Activated T-helper 1 cell treated with anti-CD3 and anti-CD28 coated beads, Interleukin-12 subunit alpha, Interleukin-12 subunit beta, Interleukin-2, Interleukin-4 antibody, amounts not matched to agents 30 ng/mL and 10 ng/mL and 1 ng/mL, durations not matched to agents 14 hours and 24 hours and 36 hours (primary cell): Measurements from ENCODE around the gene NRROS. TPM values are rescaled to one million over a fixed set of nuclear protein-coding genes. Genes with fewer than 3 reads are reported as not detected.
A peak's percentile ranks its signal among the peaks of the same experiment; 100 is the strongest.

Experiments used
- DNase-seq: peaks from one replicate; pipeline ENCODE4 v3.0.0; 2021; ENCODE audit warnings: low spot score
- H3K27ac Mint-ChIP-seq: one replicate; pipeline ENCODE4 v1.8.0; 2021; ENCODE audit warnings: mild to moderate bottlenecking, mixed read lengths
- H3K27me3 Mint-ChIP-seq: one replicate; pipeline ENCODE4 v1.8.0; 2022; ENCODE audit warnings: mild to moderate bottlenecking, moderate library complexity, mixed read lengths; ENCODE audit not compliant: insufficient read depth
- H3K36me3 Mint-ChIP-seq: one replicate; pipeline ENCODE4 v1.8.0; 2021; ENCODE audit warnings: low read depth, mixed read lengths
- H3K4me1 Mint-ChIP-seq: one replicate; pipeline ENCODE4 v1.8.0; 2021; ENCODE audit warnings: low read depth, mixed read lengths
- H3K4me3 Mint-ChIP-seq: one replicate; pipeline ENCODE4 v1.8.0; 2021; ENCODE audit warnings: mild to moderate bottlenecking, moderate library complexity, mixed read lengths
- H3K9me3 Mint-ChIP-seq: one replicate; pipeline ENCODE4 v1.8.0; 2021; ENCODE audit warnings: mixed read lengths
- intact Hi-C: fragments of 100-400 bp; cut with micrococcal nuclease; formaldehyde crosslinking; loops from one replicate; pipeline ENCODE4 v1.15.1; 2024
- total RNA-seq: library from RNA; stranded (reverse); gene quantifications from 2 replicates; pipeline ENCODE4 v1.2.3, GENCODE V29; 2022

The NRROS gene
- total RNA-seq, 1 donor from 2014 or later: 38.8 TPM

GRCh38 chr3:196684548-196685407 is 45.3 kb downstream of the NRROS start:
- H3K27ac Mint-ChIP-seq: peak overlapping the region; percentile 9
- peak overlapping the region; percentile 1 for H3K4me3 Mint-ChIP-seq
- DNase-seq: peak; percentile 47
- H3K36me3 Mint-ChIP-seq: peaks cover 7% of the 10 kb centered on the region
- H3K4me1 Mint-ChIP-seq: peaks cover 29% of the 10 kb centered on the region
- intact Hi-C loops: loop anchor here (1.0 kb wide), 4 partner anchors 10 to 147 kb away; partner anchors contain the start of gene NRROS
- peaks cover 4% of the 10 kb centered on the region for H3K9me3 Mint-ChIP-seq
- peaks cover 2% of the 10 kb centered on the region for H3K27me3 Mint-ChIP-seq

- peaks cover 29% of the 10 kb centered on the region for H3K4me1 Mint-ChIP-seq
- no peaks in the 10 kb centered on the region for H3K27me3 Mint-ChIP-seq
- H3K4me3 Mint-ChIP-seq: no peak overlapping the region
- H3K9me3 Mint-ChIP-seq: peaks cover 4% of the 10 kb centered on the region
- H3K36me3 Mint-ChIP-seq: peaks cover 7% of the 10 kb centered on the region
- H3K27ac Mint-ChIP-seq: no peak overlapping the region
- intact Hi-C loops: no loop called here
- no peak for DNase-seq
Measured at GRCh38 chr3:196686436-196686835, 46.9 kb downstream of the NRROS start.

GRCh38 chr3:196688349-196688748 is 48.9 kb downstream of the NRROS start:
- intact Hi-C loops: no loop called here
- H3K4me3 Mint-ChIP-seq: no peak overlapping the region
- H3K9me3 Mint-ChIP-seq: no peaks in the 10 kb centered on the region
- peaks cover 29% of the 10 kb centered on the region for H3K4me1 Mint-ChIP-seq
- peaks cover 1% of the 10 kb centered on the region for H3K36me3 Mint-ChIP-seq
- H3K27me3 Mint-ChIP-seq: no peaks in the 10 kb centered on the region
- no peak for DNase-seq
- no peak overlapping the region for H3K27ac Mint-ChIP-seq

- no peaks in the 10 kb centered on the region for H3K27me3 Mint-ChIP-seq
- no peak for DNase-seq
- no peak overlapping the region for H3K4me3 Mint-ChIP-seq
- no peak overlapping the region for H3K27ac Mint-ChIP-seq
- no peaks in the 10 kb centered on the region for H3K9me3 Mint-ChIP-seq
- H3K4me1 Mint-ChIP-seq: peaks cover 17% of the 10 kb centered on the region
- intact Hi-C loops: no loop called here
- H3K36me3 Mint-ChIP-seq: peaks cover 1% of the 10 kb centered on the region
Measured at GRCh38 chr3:196689941-196690660, 50.6 kb downstream of the NRROS start.

GRCh38 chr3:196691386-196691785 is 51.9 kb downstream of the NRROS start:
- Mint-ChIP-seq H3K27ac (no peak overlapping the region), H3K9me3 (no peaks in the 10 kb centered on the region), H3K36me3 (no peaks in the 10 kb centered on the region), H3K27me3 (peaks cover 3% of the 10 kb centered on the region), H3K4me1 (peaks cover 12% of the 10 kb centered on the region), H3K4me3 (no peak overlapping the region)
- DNase-seq: no peak
- intact Hi-C loops: no loop called here

GRCh38 chr3:196694202-196694638 is 54.7 kb downstream of the NRROS start:
- H3K9me3 Mint-ChIP-seq: no peaks in the 10 kb centered on the region
- peaks cover 3% of the 10 kb centered on the region for H3K27me3 Mint-ChIP-seq
- intact Hi-C loops: loop anchor here (1.0 kb wide), 2 partner anchors 9 to 85 kb away; no protein-coding TSS in a partner anchor
- no peaks in the 10 kb centered on the region for H3K4me1 Mint-ChIP-seq
- no peaks in the 10 kb centered on the region for H3K36me3 Mint-ChIP-seq
- DNase-seq: no peak
- peak overlapping the region; percentile 88 for H3K27ac Mint-ChIP-seq
- peak overlapping the region; percentile 19 for H3K4me3 Mint-ChIP-seq

GRCh38 chr3:196694941-196695848 is 55.7 kb downstream of the NRROS start:
- peak overlapping the region; percentile 33 for H3K4me3 Mint-ChIP-seq
- H3K27ac Mint-ChIP-seq: peak overlapping the region; percentile 93
- intact Hi-C loops: loop anchor here (1.0 kb wide), 2 partner anchors 10 to 86 kb away; no protein-coding TSS in a partner anchor
- peaks cover 3% of the 10 kb centered on the region for H3K27me3 Mint-ChIP-seq
- DNase-seq: no peak
- no peaks in the 10 kb centered on the region for H3K9me3 Mint-ChIP-seq
- H3K36me3 Mint-ChIP-seq: no peaks in the 10 kb centered on the region
- H3K4me1 Mint-ChIP-seq: no peaks in the 10 kb centered on the region

GRCh38 chr3:196695849-196696226 is 56.3 kb downstream of the NRROS start:
- Mint-ChIP-seq H3K4me1 (no peaks in the 10 kb centered on the region), H3K36me3 (no peaks in the 10 kb centered on the region), H3K9me3 (no peaks in the 10 kb centered on the region), H3K4me3 (peak overlapping the region; percentile 33), H3K27ac (peak overlapping the region; percentile 93), H3K27me3 (peaks cover 3% of the 10 kb centered on the region)
- DNase-seq: no peak
- intact Hi-C loops: loop anchor here (1.0 kb wide), 1 partner anchor 15 kb away; no protein-coding TSS in a partner anchor

GRCh38 chr3:196697270-196697669 is 57.8 kb downstream of the NRROS start:
- intact Hi-C loops: no loop called here
- DNase-seq: no peak
- no peak overlapping the region for H3K27ac Mint-ChIP-seq
- H3K27me3 Mint-ChIP-seq: peaks cover 3% of the 10 kb centered on the region
- H3K4me3 Mint-ChIP-seq: no peak overlapping the region
- no peaks in the 10 kb centered on the region for H3K36me3 Mint-ChIP-seq
- no peaks in the 10 kb centered on the region for H3K4me1 Mint-ChIP-seq
- H3K9me3 Mint-ChIP-seq: no peaks in the 10 kb centered on the region

GRCh38 chr3:196699749-196700148 is 60.3 kb downstream of the NRROS start:
- Mint-ChIP-seq H3K9me3 (no peaks in the 10 kb centered on the region), H3K36me3 (peaks cover 2% of the 10 kb centered on the region), H3K4me3 (no peak overlapping the region), H3K27me3 (peaks cover 3% of the 10 kb centered on the region), H3K27ac (no peak overlapping the region), H3K4me1 (no peaks in the 10 kb centered on the region)
- intact Hi-C loops: no loop called here
- no peak for DNase-seq

GRCh38 chr3:196700801-196701200 is 61.3 kb downstream of the NRROS start:
- peaks cover 2% of the 10 kb centered on the region for H3K36me3 Mint-ChIP-seq
- DNase-seq: no peak
- H3K4me1 Mint-ChIP-seq: no peaks in the 10 kb centered on the region
- H3K27me3 Mint-ChIP-seq: no peaks in the 10 kb centered on the region
- H3K4me3 Mint-ChIP-seq: no peak overlapping the region
- no peak overlapping the region for H3K27ac Mint-ChIP-seq
- intact Hi-C loops: no loop called here
- H3K9me3 Mint-ChIP-seq: no peaks in the 10 kb centered on the region

- H3K4me1 Mint-ChIP-seq: peaks cover 19% of the 10 kb centered on the region
- intact Hi-C loops: no loop called here
- no peaks in the 10 kb centered on the region for H3K27me3 Mint-ChIP-seq
- H3K36me3 Mint-ChIP-seq: peaks cover 4% of the 10 kb centered on the region
- no peaks in the 10 kb centered on the region for H3K9me3 Mint-ChIP-seq
- no peak overlapping the region for H3K4me3 Mint-ChIP-seq
- DNase-seq: no peak
- no peak overlapping the region for H3K27ac Mint-ChIP-seq
Measured at GRCh38 chr3:196706327-196706726, 66.8 kb downstream of the NRROS start.
